Liver (tissue), 9 donors: ENCODE measurements around the gene RAE1. TPM values are rescaled to one million over a fixed set of nuclear protein-coding genes. Genes with fewer than 3 reads are reported as not detected.

Experiments
- DNase-seq: peaks from one replicate; pipeline ENCODE4 v3.0.0-alpha.2; 2017; ENCODE audit warnings: low spot score
- H3K27ac ChIP-seq, 2 donors: one replicate each; pipeline ENCODE4 v1.7.0; 2013; ENCODE audit warnings: inconsistent platforms in 2 of 2, low read length in 2 of 2, control low read depth in 1 of 2, low read depth in 1 of 2, mild to moderate bottlenecking in 1 of 2
- H3K27me3 ChIP-seq, 4 donors: one replicate each; pipeline versions ENCODE4 v1.6.1 to v1.7.0; 2013; ENCODE audit warnings: low read length in 3 of 4, inconsistent platforms in 1 of 4, mild to moderate bottlenecking in 1 of 4, moderate library complexity in 1 of 4; ENCODE audit not compliant: control insufficient read depth in 4 of 4, insufficient read depth in 4 of 4
- H3K36me3 ChIP-seq, 4 donors: one replicate each; pipeline versions ENCODE4 v1.6.1 to v1.7.0; 2013; ENCODE audit warnings: low read length in 3 of 4, mild to moderate bottlenecking in 3 of 4, low read depth in 1 of 4, moderate library complexity in 1 of 4; ENCODE audit not compliant: control insufficient read depth in 4 of 4, insufficient read depth in 3 of 4
- H3K4me1 ChIP-seq, 4 donors: one replicate each; pipeline versions ENCODE4 v1.6.1 to v1.7.0; 2013; ENCODE audit warnings: low read length in 3 of 4, mild to moderate bottlenecking in 3 of 4, moderate library complexity in 1 of 4; ENCODE audit not compliant: control insufficient read depth in 4 of 4, insufficient read depth in 4 of 4
- H3K4me3 ChIP-seq, 3 donors: one replicate each; pipeline versions ENCODE4 v1.6.1 to v1.7.0; 2013; ENCODE audit warnings: low read length in 3 of 3, control low read depth in 1 of 3, low read depth in 1 of 3, mild to moderate bottlenecking in 1 of 3
- H3K9ac ChIP-seq, 2 donors: one replicate each; pipeline ENCODE4 v1.7.0; 2013; ENCODE audit warnings: low read length in 2 of 2, mild to moderate bottlenecking in 2 of 2, moderate library complexity in 2 of 2, control low read depth in 1 of 2, low read depth in 1 of 2
- H3K9me3 ChIP-seq, 4 donors: one replicate each; pipeline versions ENCODE4 v1.6.1 to v1.7.0; 2013; ENCODE audit warnings: low read length in 3 of 4; ENCODE audit not compliant: control insufficient read depth in 4 of 4
- FOXA2 ChIP-seq: IDR thresholded peaks from 2 replicates; pipeline ENCODE4 v1.6.1; 2016; ENCODE audit warnings: antibody characterized with exemption
- GABPA ChIP-seq, 2 donors: IDR thresholded peaks in 1 of 2; conservative IDR thresholded peaks in 1 of 2; 2 replicates each; pipeline ENCODE4 v1.6.1; 2016; ENCODE audit warnings: antibody characterized with exemption in 2 of 2, mild to moderate bottlenecking in 1 of 2, moderate library complexity in 1 of 2
- HNF4A ChIP-seq, 2 donors: conservative IDR thresholded peaks; 2 replicates each; pipeline ENCODE4 v1.6.1; 2016; ENCODE audit warnings: antibody characterized with exemption in 2 of 2, mild to moderate bottlenecking in 2 of 2
- HNF4G ChIP-seq: IDR thresholded peaks from 2 replicates; pipeline ENCODE4 v1.6.1; 2016; ENCODE audit warnings: antibody characterized with exemption
- JUND ChIP-seq, 2 donors: IDR thresholded peaks; 2 replicates each; pipeline ENCODE4 v1.6.1; 2016; ENCODE audit warnings: antibody characterized with exemption in 2 of 2
- NR2F2 ChIP-seq: IDR thresholded peaks from 2 replicates; pipeline ENCODE4 v1.6.1; 2016; ENCODE audit warnings: antibody characterized with exemption
- RAD21 ChIP-seq, 2 donors: IDR thresholded peaks; 2 replicates each; pipeline ENCODE4 v1.6.1; 2016; ENCODE audit warnings: antibody characterized with exemption in 2 of 2, mild to moderate bottlenecking in 2 of 2
- YY1 ChIP-seq: IDR thresholded peaks from 2 replicates; pipeline ENCODE4 v1.6.1; 2016; ENCODE audit warnings: antibody characterized with exemption, mild to moderate bottlenecking
- ZBTB33 ChIP-seq: IDR thresholded peaks from 2 replicates; pipeline ENCODE4 v1.6.1; 2016; ENCODE audit warnings: antibody characterized with exemption
- WGBS: extraction: QIAGEN DNeasy Blood & Tissue Kit; methylation state at CpG from one replicate; pipeline ENCODE4 v1.1.7; 2013; 5-methylcytosine and 5-hydroxymethylcytosine counted together
- polyA plus RNA-seq, 2 donors: library from polyadenylated mRNA; stranded (reverse) in 1 of 2; unstranded in 1 of 2; fragments of 200-250 nt in 1 of 2; fragments of >200 nt in 1 of 2; fragmentation: Nextera tagmentation in 1 of 2; extraction: Ambion mirVana in 1 of 2; gene quantifications; one replicate each; pipeline versions ENCODE4 v1.2.1 to v1.2.3, GENCODE V29; 2013 to 2015
- total RNA-seq, 2 donors: library from RNA; depleted of rRNA; stranded (reverse); fragments of >200 nt; gene quantifications; one replicate each; pipeline ENCODE4 v1.2.3, GENCODE V29; 2014
- TF ChIP-seq, protein P1 (sequence below): IDR thresholded peaks from 2 replicates; pipeline ENCODE4 v1.6.1; 2016; ENCODE audit warnings: antibody characterized with exemption
- donor health status: healthy.
- donor health status: healthy.
- donor health status: healthy.
- donor health status: healthy.
- donor health status: healthy.

The RAE1 gene
- total and polyA plus RNA-seq, 4 donors, result 10.0 to 15.5 (median 13.5) TPM

DNA sequence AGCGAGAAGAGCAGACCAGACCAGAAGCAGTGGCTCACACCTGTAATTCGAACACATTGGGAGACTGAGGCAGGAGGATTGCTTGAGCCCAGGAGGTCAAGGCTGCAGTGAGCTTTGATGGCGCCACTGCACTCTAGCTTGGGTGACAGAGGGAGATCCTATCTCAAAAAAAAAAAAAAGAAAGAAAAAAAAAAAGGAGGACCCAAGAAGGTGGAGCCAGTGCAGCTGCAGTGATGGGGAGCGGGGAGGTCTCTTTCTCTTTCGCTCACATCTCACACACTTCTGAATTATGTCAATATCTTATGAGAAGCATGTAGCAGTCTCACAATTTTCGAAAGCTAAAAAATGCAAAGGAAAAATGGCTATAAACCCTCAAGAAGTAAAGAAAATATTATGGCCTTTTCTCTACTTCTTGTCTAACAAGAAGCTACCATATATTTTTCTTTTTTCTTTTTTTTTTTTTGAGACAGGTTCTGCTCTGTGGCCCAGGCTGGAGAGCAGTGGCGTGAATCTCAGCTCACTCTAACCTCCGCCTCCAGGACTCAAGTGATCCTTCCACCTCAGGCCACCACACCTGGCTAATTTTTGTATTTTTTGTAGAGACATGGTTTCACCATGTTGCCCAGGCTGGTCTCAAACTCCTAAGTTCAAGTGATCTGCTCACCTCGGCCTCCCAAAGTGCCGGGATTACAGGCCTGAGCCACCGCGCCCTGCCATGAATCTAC lies 25.3 kb upstream of the RAE1 start (continued):
- TF ChIP-seq GABPA (IDR thresholded peaks at IDR 0.05 in 1 of 2, conservative IDR thresholded peaks at IDR 0.05 in 1 of 2), result no peak

GRCh38 chr20:57326667-57327455 lies 24.2 kb upstream of the RAE1 start:
- Histone ChIP-seq H3K4me1 (no peaks in the 10 kb centered on the region), H3K9me3 (no peaks in the 10 kb centered on the region), H3K4me3 (no peak overlapping the region), H3K9ac (no peak overlapping the region), H3K36me3 (no peaks in the 10 kb centered on the region), H3K27ac (no peak overlapping the region), H3K27me3 (peaks cover 0 to 7% (median 3%) of the 10 kb centered on the region in 4 donors)
- no peak for TF ChIP-seq NR2F2
- no peak for TF ChIP-seq FOXA2
- TF ChIP-seq GABPA (IDR thresholded peaks at IDR 0.05 in 1 of 2, conservative IDR thresholded peaks at IDR 0.05 in 1 of 2), result no peak
- TF ChIP-seq, protein P1, sequence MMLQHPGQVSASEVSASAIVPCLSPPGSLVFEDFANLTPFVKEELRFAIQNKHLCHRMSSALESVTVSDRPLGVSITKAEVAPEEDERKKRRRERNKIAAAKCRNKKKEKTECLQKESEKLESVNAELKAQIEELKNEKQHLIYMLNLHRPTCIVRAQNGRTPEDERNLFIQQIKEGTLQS, result no peak
- no peak for TF ChIP-seq YY1
- TF ChIP-seq ZBTB33, result no peak
- TF ChIP-seq RAD21 (IDR thresholded peaks at IDR 0.05), result no peak
- 43% methylated on average over 8 of the region's 8 CpGs for WGBS
- no peak for DNase-seq

DNA sequence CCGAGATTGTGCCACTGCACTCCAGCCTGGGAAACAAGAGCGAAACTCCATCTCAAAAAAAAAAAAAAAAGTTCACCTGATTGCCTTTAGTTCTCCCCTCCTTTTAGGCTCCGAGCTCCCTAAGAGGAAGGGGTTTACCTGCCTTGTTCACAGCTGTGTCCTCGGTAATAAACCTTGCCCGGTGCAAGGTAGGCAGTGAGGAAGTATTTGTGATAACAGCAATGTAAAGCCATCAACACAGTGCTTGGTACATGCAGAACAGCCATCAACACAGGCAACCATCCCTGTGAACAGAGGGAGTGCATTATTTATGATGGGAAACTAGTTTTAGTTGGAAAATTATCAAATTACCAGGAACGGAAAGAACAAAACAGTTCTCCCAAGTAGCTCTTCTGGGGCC lies 23.2 kb upstream of the RAE1 start:
- no peaks in the 10 kb centered on the region for H3K9me3 ChIP-seq
- 74% methylated on average over 6 of the region's 6 CpGs for WGBS
- no peak for DNase-seq
- H3K4me3 ChIP-seq, result no peak overlapping the region
- TF ChIP-seq HNF4A (conservative IDR thresholded peaks at IDR 0.05), result no peak
- no peak for TF ChIP-seq GABPA (IDR thresholded peaks at IDR 0.05 in 1 of 2, conservative IDR thresholded peaks at IDR 0.05 in 1 of 2)
- no peak for TF ChIP-seq ZBTB33
- no peak for TF ChIP-seq JUND (IDR thresholded peaks at IDR 0.05)
- TF ChIP-seq HNF4G, result no peak
- H3K36me3 ChIP-seq, result no peaks in the 10 kb centered on the region
- peaks cover 3 to 7% (median 5%) of the 10 kb centered on the region in 4 donors for H3K27me3 ChIP-seq
- H3K9ac ChIP-seq, result no peak overlapping the region
- H3K4me1 ChIP-seq, result no peaks in the 10 kb centered on the region
- no peak overlapping the region for H3K27ac ChIP-seq
